ENCODE data around the gene C9orf40. TPM values are rescaled to one million over a fixed set of nuclear protein-coding genes. Genes with fewer than 3 reads are reported as not detected.

The C9orf40 gene, protein sequence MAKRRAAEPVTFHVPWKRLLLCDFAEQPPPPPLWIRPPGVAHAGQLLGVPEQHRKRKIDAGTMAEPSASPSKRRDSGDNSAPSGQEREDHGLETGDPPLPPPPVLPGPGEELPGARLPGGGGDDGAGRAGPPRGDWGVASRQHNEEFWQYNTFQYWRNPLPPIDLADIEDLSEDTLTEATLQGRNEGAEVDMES
- 3.1 and 3.2 TPM in 2 replicates for total RNA-seq

DNA sequence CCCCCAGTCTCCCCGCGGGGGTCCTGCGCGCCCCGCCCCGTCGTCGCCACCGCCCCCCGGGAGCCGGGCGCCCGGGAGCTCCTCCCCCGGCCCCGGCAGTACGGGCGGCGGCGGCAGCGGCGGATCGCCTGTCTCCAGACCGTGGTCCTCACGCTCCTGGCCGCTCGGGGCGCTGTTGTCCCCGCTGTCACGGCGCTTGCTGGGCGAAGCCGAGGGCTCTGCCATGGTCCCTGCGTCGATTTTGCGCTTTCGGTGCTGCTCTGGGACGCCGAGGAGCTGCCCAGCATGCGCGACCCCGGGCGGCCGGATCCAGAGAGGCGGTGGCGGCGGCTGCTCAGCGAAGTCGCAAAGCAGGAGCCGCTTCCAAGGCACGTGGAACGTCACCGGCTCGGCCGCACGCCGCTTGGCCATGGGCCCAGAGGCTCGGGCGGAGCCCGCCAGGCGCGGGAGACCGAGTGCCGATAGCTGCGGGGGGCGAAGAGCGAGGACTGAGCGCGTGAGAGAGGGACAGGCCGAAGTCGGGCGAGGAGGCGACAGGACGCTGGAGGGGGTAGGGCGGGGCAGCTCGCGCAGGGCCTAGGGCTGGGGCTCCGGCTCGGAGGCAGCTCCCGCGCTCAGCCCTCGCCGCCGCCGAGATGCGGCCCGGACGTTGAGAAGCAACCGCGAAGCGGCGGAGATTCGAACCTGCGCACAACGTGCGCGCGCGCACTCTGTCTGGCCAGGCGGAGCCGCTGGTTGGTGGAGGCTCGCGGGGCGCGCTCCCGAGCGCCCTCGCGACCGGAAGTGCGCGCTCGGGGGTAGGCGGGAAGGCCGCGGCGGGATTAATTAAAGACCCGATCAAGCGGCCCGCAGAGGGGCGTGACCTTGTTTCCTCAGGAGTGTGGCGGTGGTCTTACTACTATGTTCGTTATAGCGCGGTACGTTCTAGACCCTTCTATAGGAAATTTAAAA is at the start of gene C9orf40:
TSS of gene C9orf40 (minus strand) at position 712 of the 951 bp plus-strand sequence. CDS start at position 411, 301 bp downstream.
- DNase-seq (ENCODE audit: low read depth) (peak; percentile 63), FAIRE-seq (no peak)
- Histone ChIP-seq H3K4me3 (ENCODE audit: low read depth, low read length) (peak within 1 kb of the TSS; percentile 93), H3K27me3 (ENCODE audit: control insufficient read depth, insufficient read depth, low read length) (no peaks in the 10 kb centered on the region), H3K36me3 (ENCODE audit: control insufficient read depth, insufficient read depth, low read length) (no peaks in the 10 kb centered on the region)
- TF ChIP-seq, protein P1, sequence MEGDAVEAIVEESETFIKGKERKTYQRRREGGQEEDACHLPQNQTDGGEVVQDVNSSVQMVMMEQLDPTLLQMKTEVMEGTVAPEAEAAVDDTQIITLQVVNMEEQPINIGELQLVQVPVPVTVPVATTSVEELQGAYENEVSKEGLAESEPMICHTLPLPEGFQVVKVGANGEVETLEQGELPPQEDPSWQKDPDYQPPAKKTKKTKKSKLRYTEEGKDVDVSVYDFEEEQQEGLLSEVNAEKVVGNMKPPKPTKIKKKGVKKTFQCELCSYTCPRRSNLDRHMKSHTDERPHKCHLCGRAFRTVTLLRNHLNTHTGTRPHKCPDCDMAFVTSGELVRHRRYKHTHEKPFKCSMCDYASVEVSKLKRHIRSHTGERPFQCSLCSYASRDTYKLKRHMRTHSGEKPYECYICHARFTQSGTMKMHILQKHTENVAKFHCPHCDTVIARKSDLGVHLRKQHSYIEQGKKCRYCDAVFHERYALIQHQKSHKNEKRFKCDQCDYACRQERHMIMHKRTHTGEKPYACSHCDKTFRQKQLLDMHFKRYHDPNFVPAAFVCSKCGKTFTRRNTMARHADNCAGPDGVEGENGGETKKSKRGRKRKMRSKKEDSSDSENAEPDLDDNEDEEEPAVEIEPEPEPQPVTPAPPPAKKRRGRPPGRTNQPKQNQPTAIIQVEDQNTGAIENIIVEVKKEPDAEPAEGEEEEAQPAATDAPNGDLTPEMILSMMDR (IDR thresholded peaks at IDR 0.05; ENCODE audit: insufficient read depth, low read length, severe bottlenecking): peak; percentile 92

DNA sequence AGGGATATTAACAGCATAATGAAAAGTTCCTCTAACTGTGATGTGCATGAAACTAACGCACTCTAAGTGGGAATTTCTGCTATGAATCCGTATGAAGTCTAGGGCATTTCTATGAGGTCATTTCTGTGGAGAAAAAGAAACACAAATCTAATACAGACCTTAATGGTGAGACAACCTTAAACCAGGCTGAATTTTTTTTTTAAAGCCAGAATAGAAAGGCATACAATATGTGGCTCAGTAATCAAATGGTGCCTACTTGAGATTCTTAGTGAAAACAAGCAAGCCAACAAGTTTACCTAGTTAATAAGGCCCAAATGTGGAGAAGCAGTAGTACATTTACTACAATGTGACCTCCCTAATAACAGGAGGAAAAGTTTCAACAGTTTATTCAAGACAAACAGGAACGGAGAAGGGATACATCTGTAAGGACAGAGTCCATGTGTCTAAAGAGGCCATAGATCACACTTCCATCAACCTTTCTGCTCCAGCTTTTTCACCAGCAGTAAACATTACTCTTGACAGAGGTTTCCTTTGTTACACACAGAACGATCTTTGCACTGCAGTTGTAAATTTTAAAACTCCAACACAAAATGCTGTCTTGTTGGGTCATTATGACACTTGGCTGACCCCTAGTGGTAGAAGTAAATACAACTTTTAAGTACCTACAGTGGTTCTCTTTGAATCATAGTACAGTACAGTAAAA is 49.2 kb upstream of the C9orf40 start:
- H3K4me3 ChIP-seq (ENCODE audit: low read depth, low read length): no peak overlapping the region
- no peaks in the 10 kb centered on the region for H3K36me3 ChIP-seq (ENCODE audit: control insufficient read depth, insufficient read depth, low read length)
- FAIRE-seq (no peak), DNase-seq (ENCODE audit: low read depth) (peak; percentile 81)
- H3K27me3 ChIP-seq (ENCODE audit: control insufficient read depth, insufficient read depth, low read length): no peaks in the 10 kb centered on the region
- TF ChIP-seq, protein P1 (IDR thresholded peaks at IDR 0.05; ENCODE audit: insufficient read depth, low read length, severe bottlenecking): peak; percentile 61

DNA sequence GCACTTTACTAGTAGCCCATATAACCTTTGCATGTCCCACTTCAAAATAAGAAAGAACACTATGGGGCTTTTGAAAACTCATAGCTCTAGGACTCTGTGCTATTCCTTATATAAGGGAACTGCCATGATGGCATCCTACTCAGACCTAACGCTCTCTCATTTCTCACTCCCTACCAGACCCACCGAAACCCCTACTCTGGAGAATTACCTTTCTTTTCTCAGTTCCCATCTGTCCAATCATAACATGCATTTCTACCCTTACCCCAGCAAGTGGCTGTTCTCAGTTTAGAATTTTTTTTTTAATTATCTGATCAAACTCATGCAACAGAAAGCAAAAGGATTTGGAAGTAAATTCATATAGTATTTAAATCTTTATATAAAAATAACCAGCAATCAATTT is 48.1 kb upstream of the C9orf40 start:
- H3K4me3 ChIP-seq (ENCODE audit: low read depth, low read length): no peak overlapping the region
- H3K36me3 ChIP-seq (ENCODE audit: control insufficient read depth, insufficient read depth, low read length): no peaks in the 10 kb centered on the region
- FAIRE-seq: no peak
- TF ChIP-seq, protein P1 (IDR thresholded peaks at IDR 0.05; ENCODE audit: insufficient read depth, low read length, severe bottlenecking): no peak
- no peaks in the 10 kb centered on the region for H3K27me3 ChIP-seq (ENCODE audit: control insufficient read depth, insufficient read depth, low read length)
- no peak for DNase-seq (ENCODE audit: low read depth)

DNA sequence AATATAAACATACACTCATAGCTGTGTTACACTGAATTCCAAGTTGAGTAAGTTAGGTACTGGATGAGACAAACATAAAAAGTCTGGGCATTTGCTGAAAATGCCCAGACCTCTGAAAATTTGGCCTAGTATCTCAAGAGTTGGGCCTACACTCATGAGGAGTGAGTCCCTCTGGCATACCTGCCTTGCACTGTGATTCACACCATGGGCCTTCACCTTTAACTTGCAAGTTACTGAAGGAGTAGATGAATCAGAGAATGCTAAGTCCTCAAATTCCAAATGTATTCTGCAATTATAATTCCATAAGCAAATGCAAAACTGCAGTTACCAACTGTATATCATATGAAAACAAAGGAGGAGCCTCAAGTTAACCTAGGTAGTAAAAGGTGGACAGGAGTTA is 32.3 kb upstream of the C9orf40 start:
- FAIRE-seq (no peak), DNase-seq (ENCODE audit: low read depth) (peak; percentile 59)
- no peaks in the 10 kb centered on the region for H3K27me3 ChIP-seq (ENCODE audit: control insufficient read depth, insufficient read depth, low read length)
- TF ChIP-seq, protein P1 (IDR thresholded peaks at IDR 0.05; ENCODE audit: insufficient read depth, low read length, severe bottlenecking): no peak
- H3K36me3 ChIP-seq (ENCODE audit: control insufficient read depth, insufficient read depth, low read length): peaks cover 2% of the 10 kb centered on the region
- no peak overlapping the region for H3K4me3 ChIP-seq (ENCODE audit: low read depth, low read length)

DNA sequence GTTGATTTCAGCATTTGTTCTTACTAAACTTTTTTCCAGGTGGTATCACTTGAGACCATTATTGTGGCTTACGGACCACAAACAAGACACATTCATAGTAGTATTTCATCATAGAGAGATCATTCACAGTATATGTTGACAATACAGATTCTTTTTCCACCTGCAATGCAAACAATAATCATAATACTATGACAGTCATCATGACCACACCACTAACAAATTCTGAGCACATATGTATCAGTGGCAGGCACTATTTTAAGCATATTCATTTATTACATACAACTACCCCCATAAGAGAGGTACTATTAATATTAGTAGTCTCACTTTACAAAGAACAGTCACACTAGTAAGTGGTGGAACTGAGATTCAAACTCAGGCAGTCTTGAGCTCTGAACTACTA is 31.0 kb upstream of the C9orf40 start:
- no peaks in the 10 kb centered on the region for H3K27me3 ChIP-seq (ENCODE audit: control insufficient read depth, insufficient read depth, low read length)
- TF ChIP-seq, protein P1 (IDR thresholded peaks at IDR 0.05; ENCODE audit: insufficient read depth, low read length, severe bottlenecking): no peak
- FAIRE-seq (no peak), DNase-seq (ENCODE audit: low read depth) (no peak)
- H3K4me3 ChIP-seq (ENCODE audit: low read depth, low read length): no peak overlapping the region
- no peaks in the 10 kb centered on the region for H3K36me3 ChIP-seq (ENCODE audit: control insufficient read depth, insufficient read depth, low read length)
